Transverse colon (tissue), 3 donors: ENCODE results near the gene CAD.

Experiments
- CTCF ChIP-seq, 5 experiments: fragments of 200-600 bp in 3 of 5; fragments of 450-650 bp in 2 of 5; sonication (generic) in 3 of 5; IDR thresholded peaks; 1 replicate in 2 of 5; 2 replicates in 3 of 5; pipeline ENCODE4 v1.5.1; 2016 to 2017; ENCODE audit warnings: antibody characterized with exemption in 5 of 5, inconsistent platforms in 3 of 5, mild to moderate bottlenecking in 2 of 5, moderate library complexity in 1 of 5
- POLR2A ChIP-seq: fragments of 450-650 bp; IDR thresholded peaks from one replicate; pipeline ENCODE4 v1.6.1; 2016; ENCODE audit warnings: antibody characterized with exemption, mild to moderate bottlenecking, moderate library complexity

DNA sequence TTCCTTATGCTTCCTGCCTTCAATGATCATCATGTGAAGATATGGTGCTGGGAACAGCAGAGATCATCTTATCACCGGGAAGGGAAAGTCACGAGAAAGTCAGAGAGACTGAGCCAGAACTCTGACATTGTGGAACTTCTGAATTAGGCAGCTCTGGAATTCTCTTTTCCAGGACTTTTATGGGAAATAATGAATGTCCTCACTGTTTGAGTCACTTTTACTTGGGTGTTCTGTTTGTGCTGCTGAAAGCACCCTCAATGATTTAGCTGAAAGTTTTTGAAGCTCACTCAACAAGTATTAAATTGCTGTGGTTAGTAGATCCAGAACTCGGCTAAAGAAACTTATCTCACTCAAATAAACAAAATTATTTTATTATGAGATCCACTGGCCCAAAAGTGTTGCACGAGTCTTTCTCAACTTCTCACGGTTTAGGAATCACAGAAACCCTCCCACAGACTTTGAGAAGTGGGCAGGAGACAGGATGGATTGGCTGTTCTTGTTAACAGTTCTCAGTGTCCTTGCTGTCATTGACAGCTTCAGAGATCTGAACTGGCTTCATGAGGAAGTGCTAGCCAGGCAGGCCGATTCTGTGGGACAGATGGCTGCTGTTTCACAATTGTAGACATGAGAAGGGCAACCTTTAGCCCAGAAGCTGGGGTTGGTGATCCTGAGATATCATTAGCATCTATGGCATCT lies 31.7 kb upstream of the CAD start:
- TF ChIP-seq CTCF (IDR thresholded peaks at IDR 0.05) (no peak), POLR2A (no peak)
